Measurements from ENCODE around the gene FLNB.

DNA sequence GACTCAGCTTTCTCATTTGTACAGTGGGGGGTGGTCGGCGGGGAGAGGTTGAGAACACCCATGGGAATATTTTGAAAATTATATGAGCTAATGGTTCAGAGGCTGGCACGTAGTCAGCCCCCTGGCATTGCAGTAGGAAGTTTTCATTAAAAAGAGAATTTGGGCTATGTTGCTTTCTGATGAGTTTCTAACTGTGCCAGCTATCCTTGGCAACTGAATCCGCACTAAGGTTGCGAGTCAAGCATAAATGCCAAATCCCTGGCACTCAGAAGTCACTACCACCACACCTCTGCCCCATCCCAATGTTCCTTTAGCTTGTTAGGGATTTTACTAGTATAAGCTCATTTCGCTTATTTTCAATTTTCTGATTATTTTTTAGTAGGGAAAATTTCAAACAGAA lies 111.0 kb downstream of the FLNB start:
- TF ChIP-seq, protein P1, sequence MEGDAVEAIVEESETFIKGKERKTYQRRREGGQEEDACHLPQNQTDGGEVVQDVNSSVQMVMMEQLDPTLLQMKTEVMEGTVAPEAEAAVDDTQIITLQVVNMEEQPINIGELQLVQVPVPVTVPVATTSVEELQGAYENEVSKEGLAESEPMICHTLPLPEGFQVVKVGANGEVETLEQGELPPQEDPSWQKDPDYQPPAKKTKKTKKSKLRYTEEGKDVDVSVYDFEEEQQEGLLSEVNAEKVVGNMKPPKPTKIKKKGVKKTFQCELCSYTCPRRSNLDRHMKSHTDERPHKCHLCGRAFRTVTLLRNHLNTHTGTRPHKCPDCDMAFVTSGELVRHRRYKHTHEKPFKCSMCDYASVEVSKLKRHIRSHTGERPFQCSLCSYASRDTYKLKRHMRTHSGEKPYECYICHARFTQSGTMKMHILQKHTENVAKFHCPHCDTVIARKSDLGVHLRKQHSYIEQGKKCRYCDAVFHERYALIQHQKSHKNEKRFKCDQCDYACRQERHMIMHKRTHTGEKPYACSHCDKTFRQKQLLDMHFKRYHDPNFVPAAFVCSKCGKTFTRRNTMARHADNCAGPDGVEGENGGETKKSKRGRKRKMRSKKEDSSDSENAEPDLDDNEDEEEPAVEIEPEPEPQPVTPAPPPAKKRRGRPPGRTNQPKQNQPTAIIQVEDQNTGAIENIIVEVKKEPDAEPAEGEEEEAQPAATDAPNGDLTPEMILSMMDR (IDR thresholded peaks at IDR 0.05): no peak
- TF ChIP-seq POLR2AphosphoS5 (IDR thresholded peaks at IDR 0.05; ENCODE audit: low read depth, low read length) (no peak), SIN3A (IDR thresholded peaks at IDR 0.05; ENCODE audit: borderline replicate concordance, insufficient read depth, low read depth, low read length) (no peak)
- TF ChIP-seq, protein P2, sequence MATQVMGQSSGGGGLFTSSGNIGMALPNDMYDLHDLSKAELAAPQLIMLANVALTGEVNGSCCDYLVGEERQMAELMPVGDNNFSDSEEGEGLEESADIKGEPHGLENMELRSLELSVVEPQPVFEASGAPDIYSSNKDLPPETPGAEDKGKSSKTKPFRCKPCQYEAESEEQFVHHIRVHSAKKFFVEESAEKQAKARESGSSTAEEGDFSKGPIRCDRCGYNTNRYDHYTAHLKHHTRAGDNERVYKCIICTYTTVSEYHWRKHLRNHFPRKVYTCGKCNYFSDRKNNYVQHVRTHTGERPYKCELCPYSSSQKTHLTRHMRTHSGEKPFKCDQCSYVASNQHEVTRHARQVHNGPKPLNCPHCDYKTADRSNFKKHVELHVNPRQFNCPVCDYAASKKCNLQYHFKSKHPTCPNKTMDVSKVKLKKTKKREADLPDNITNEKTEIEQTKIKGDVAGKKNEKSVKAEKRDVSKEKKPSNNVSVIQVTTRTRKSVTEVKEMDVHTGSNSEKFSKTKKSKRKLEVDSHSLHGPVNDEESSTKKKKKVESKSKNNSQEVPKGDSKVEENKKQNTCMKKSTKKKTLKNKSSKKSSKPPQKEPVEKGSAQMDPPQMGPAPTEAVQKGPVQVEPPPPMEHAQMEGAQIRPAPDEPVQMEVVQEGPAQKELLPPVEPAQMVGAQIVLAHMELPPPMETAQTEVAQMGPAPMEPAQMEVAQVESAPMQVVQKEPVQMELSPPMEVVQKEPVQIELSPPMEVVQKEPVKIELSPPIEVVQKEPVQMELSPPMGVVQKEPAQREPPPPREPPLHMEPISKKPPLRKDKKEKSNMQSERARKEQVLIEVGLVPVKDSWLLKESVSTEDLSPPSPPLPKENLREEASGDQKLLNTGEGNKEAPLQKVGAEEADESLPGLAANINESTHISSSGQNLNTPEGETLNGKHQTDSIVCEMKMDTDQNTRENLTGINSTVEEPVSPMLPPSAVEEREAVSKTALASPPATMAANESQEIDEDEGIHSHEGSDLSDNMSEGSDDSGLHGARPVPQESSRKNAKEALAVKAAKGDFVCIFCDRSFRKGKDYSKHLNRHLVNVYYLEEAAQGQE (IDR thresholded peaks at IDR 0.05; ENCODE audit: insufficient read depth in 1 of 2, low read depth in 2 of 2, low read length in 1 of 2): no peak

Data from Panc1 (cell line).